Measurements from ENCODE around the gene CHAC1.

Gene CHAC1

GRCh38 chr15:40978141-40978540 is 24.9 kb downstream of the CHAC1 start:
- no peaks in the 10 kb centered on the region for H4K20me1 ChIP-seq (ENCODE audit: low read depth, low read length)
- TF ChIP-seq CTCF (IDR thresholded peaks at IDR 0.05; ENCODE audit: insufficient read depth, low read length, poor library complexity, severe bottlenecking) (no peak), EZH2phosphoT487 (conservative IDR thresholded peaks at IDR 0.05; ENCODE audit: low read length) (no peak)
- no peaks in the 10 kb centered on the region for H3K9me3 ChIP-seq (ENCODE audit: insufficient read depth, low read length)
- no peaks in the 10 kb centered on the region for H3F3A ChIP-seq (ENCODE audit: insufficient read depth)
- H3K9ac ChIP-seq (ENCODE audit: low read length), result no peak overlapping the region
- no peak overlapping the region for H3K4me3 ChIP-seq (ENCODE audit: insufficient read depth, low read length, poor library complexity, severe bottlenecking)
- no peak overlapping the region for H2AFZ ChIP-seq (ENCODE audit: low read depth, low read length, severe bottlenecking)
- H3K9me2 ChIP-seq (replicated peaks; ENCODE audit: insufficient read depth, low read length), result no peaks in the 10 kb centered on the region
- no peak overlapping the region for H3K27ac ChIP-seq (ENCODE audit: low read depth, low read length)
- peaks cover under 1% of the 10 kb centered on the region; the same call in 1 of the 2 replicates for H3K36me3 ChIP-seq (ENCODE audit: low read length)
- no peak overlapping the region for H3K4me2 ChIP-seq (ENCODE audit: low read depth, low read length, poor library complexity, severe bottlenecking)
- H3K27me3 ChIP-seq (ENCODE audit: low read length), result no peaks in the 10 kb centered on the region
- H3K79me2 ChIP-seq (ENCODE audit: insufficient read depth, low read length), result no peaks in the 10 kb centered on the region

- Histone ChIP-seq H3K9ac (ENCODE audit: low read length) (no peak overlapping the region), H3K27ac (ENCODE audit: low read depth, low read length) (no peak overlapping the region), H3K9me2 (replicated peaks; ENCODE audit: insufficient read depth, low read length) (no peaks in the 10 kb centered on the region), H3K4me3 (ENCODE audit: insufficient read depth, low read length, poor library complexity, severe bottlenecking) (no peak overlapping the region), H3K36me3 (ENCODE audit: low read length) (peaks cover 5% of the 10 kb centered on the region; the same call in 1 of the 2 replicates), H3K79me2 (ENCODE audit: insufficient read depth, low read length) (no peaks in the 10 kb centered on the region), H3K9me3 (ENCODE audit: insufficient read depth, low read length) (no peaks in the 10 kb centered on the region), H3K4me2 (ENCODE audit: low read depth, low read length, poor library complexity, severe bottlenecking) (no peak overlapping the region), H3K27me3 (ENCODE audit: low read length) (no peaks in the 10 kb centered on the region), H4K20me1 (ENCODE audit: low read depth, low read length) (no peaks in the 10 kb centered on the region), H2AFZ (ENCODE audit: low read depth, low read length, severe bottlenecking) (no peak overlapping the region), H3F3A (ENCODE audit: insufficient read depth) (no peaks in the 10 kb centered on the region)
- TF ChIP-seq EZH2phosphoT487 (conservative IDR thresholded peaks at IDR 0.05; ENCODE audit: low read length) (no peak), CTCF (IDR thresholded peaks at IDR 0.05; ENCODE audit: insufficient read depth, low read length, poor library complexity, severe bottlenecking) (no peak)
Measured at GRCh38 chr15:40978562-40978961, 25.3 kb downstream of the CHAC1 start.

- H3K4me3 ChIP-seq (ENCODE audit: insufficient read depth, low read length, poor library complexity, severe bottlenecking), result no peak overlapping the region
- no peak overlapping the region for H3K4me2 ChIP-seq (ENCODE audit: low read depth, low read length, poor library complexity, severe bottlenecking)
- H3K79me2 ChIP-seq (ENCODE audit: insufficient read depth, low read length), result no peaks in the 10 kb centered on the region
- no peaks in the 10 kb centered on the region for H3K9me3 ChIP-seq (ENCODE audit: insufficient read depth, low read length)
- H4K20me1 ChIP-seq (ENCODE audit: low read depth, low read length), result no peaks in the 10 kb centered on the region
- no peaks in the 10 kb centered on the region for H3K9me2 ChIP-seq (replicated peaks; ENCODE audit: insufficient read depth, low read length)
- peaks cover 7% of the 10 kb centered on the region; the same call in 1 of the 2 replicates for H3K36me3 ChIP-seq (ENCODE audit: low read length)
- H3K27ac ChIP-seq (ENCODE audit: low read depth, low read length), result no peak overlapping the region
- no peak overlapping the region for H3K9ac ChIP-seq (ENCODE audit: low read length)
- no peaks in the 10 kb centered on the region for H3F3A ChIP-seq (ENCODE audit: insufficient read depth)
- TF ChIP-seq EZH2phosphoT487 (conservative IDR thresholded peaks at IDR 0.05; ENCODE audit: low read length), result no peak
- TF ChIP-seq CTCF (IDR thresholded peaks at IDR 0.05; ENCODE audit: insufficient read depth, low read length, poor library complexity, severe bottlenecking), result no peak
- no peaks in the 10 kb centered on the region for H3K27me3 ChIP-seq (ENCODE audit: low read length)
- no peak overlapping the region for H2AFZ ChIP-seq (ENCODE audit: low read depth, low read length, severe bottlenecking)
Measured at GRCh38 chr15:40981186-40981585, 27.9 kb downstream of the CHAC1 start.
